GM13976 (cell line): Measurements from ENCODE around the gene CAPN1.

Experiments used
- DNase-seq: peaks from one replicate; pipeline ENCODE4 v3.0.0; 2012; ENCODE audit warnings: low spot score
- CTCF ChIP-seq: IDR thresholded peaks from 2 replicates; pipeline ENCODE4 v1.5.1; 2012; ENCODE audit warnings: borderline replicate concordance, mild to moderate bottlenecking; ENCODE audit not compliant: insufficient read depth; ENCODE audit errors: extremely low read depth, missing control alignments, control extremely low read depth
- in situ Hi-C: fragments of 300-500 bp; cut with MboI; formaldehyde crosslinking; loops from one replicate; pipeline ENCODE4 v1.12.0; 2022; ENCODE audit warnings: low sequenced_read_pairs, mixed read lengths, inconsistent platforms; ENCODE audit not compliant: unreplicated experiment

Gene CAPN1

GRCh38 chr11:65185869-65186341 lies 4.2 kb downstream of the CAPN1 start:
- no peak for TF ChIP-seq CTCF
- DNase-seq = no peak
- in situ Hi-C loops = no loop called here

- no peak for TF ChIP-seq CTCF
- no peak for DNase-seq
- in situ Hi-C loops = no loop called here
These were observed 5.0 kb downstream of the CAPN1 start for GRCh38 chr11:65186701-65187100.

- in situ Hi-C loops = no loop called here
- TF ChIP-seq CTCF = no peak
- DNase-seq = no peak
These were observed 5.5 kb downstream of the CAPN1 start for GRCh38 chr11:65187146-65187675.

GRCh38 chr11:65187971-65188461 lies 6.3 kb downstream of the CAPN1 start:
- DNase-seq = no peak
- no peak for TF ChIP-seq CTCF
- in situ Hi-C loops = no loop called here

- no peak for DNase-seq
- no peak for TF ChIP-seq CTCF
- in situ Hi-C loops = no loop called here
These were observed 6.8 kb downstream of the CAPN1 start for GRCh38 chr11:65188486-65188885.

GRCh38 chr11:65189191-65189590 lies 7.5 kb downstream of the CAPN1 start:
- in situ Hi-C loops = no loop called here
- DNase-seq = no peak
- no peak for TF ChIP-seq CTCF
